SU-DHL-6 (cell line): ENCODE measurements around the gene RAB11A.

Experiments
- H2AFZ ChIP-seq: fragments of 200-600 bp; sonication (generic); 2 replicates; pipeline ENCODE4 v1.6.1; 2014; ENCODE audit warnings: low read depth, mild to moderate bottlenecking, moderate library complexity, mixed read lengths, antibody characterized with exemption, low read length; ENCODE audit not compliant: severe bottlenecking
- H3F3A ChIP-seq: fragments of 200-600 bp; shearing (Covaris generic); 2 replicates; pipeline ENCODE4 v1.6.0; 2016; ENCODE audit warnings: antibody characterized with exemption, mild to moderate bottlenecking; ENCODE audit not compliant: insufficient read depth
- H3K27ac ChIP-seq: fragments of 200-600 bp; sonication (generic); 2 replicates; pipeline ENCODE4 v1.5.1; 2016; ENCODE audit warnings: low read depth, mild to moderate bottlenecking, low read length, moderate library complexity, mixed read lengths
- H3K27me3 ChIP-seq: fragments of 200-600 bp; sonication (generic), shearing (Covaris generic); 2 replicates; pipeline ENCODE4 v1.6.0; 2014; ENCODE audit warnings: mild to moderate bottlenecking, low read length
- H3K36me3 ChIP-seq: fragments of 200-600 bp; sonication (generic); 2 replicates; pipeline ENCODE4 v1.6.1; 2014; ENCODE audit warnings: mild to moderate bottlenecking, low read length, mixed read lengths
- H3K4me2 ChIP-seq: fragments of 300-600, 200-600 bp; shearing (Covaris generic), sonication (generic); 2 replicates; pipeline ENCODE4 v1.6.0; 2014; ENCODE audit warnings: low read length, low read depth, mild to moderate bottlenecking; ENCODE audit not compliant: poor library complexity, severe bottlenecking
- H3K4me3 ChIP-seq: fragments of 200-600 bp; sonication (generic); 2 replicates; pipeline ENCODE4 v1.5.1; 2014; ENCODE audit warnings: antibody characterized with exemption, low read length, mild to moderate bottlenecking, mixed read lengths; ENCODE audit not compliant: insufficient read depth, poor library complexity, severe bottlenecking
- H3K79me2 ChIP-seq: fragments of 200-600 bp; sonication (generic); 2 replicates; pipeline ENCODE4 v1.6.1; 2014; ENCODE audit warnings: mild to moderate bottlenecking, low read length, moderate library complexity; ENCODE audit not compliant: insufficient read depth
- H3K9ac ChIP-seq: fragments of 200-600 bp; sonication (generic); 2 replicates; pipeline ENCODE4 v1.7.0; 2014; ENCODE audit warnings: mild to moderate bottlenecking, low read length
- H3K9me2 ChIP-seq: fragments of 200-600 bp; sonication (generic); replicated peaks from 2 replicates; pipeline ENCODE4 v1.6.1; 2014; ENCODE audit warnings: low read length; ENCODE audit not compliant: insufficient read depth
- H3K9me3 ChIP-seq: fragments of 200-600 bp; sonication (generic); 2 replicates; pipeline ENCODE4 v1.6.1; 2014; ENCODE audit warnings: low read length, mixed read lengths; ENCODE audit not compliant: insufficient read depth
- H4K20me1 ChIP-seq: fragments of 200-600 bp; sonication (generic); 2 replicates; pipeline ENCODE4 v1.6.1; 2014; ENCODE audit warnings: low read depth, mild to moderate bottlenecking, antibody characterized with exemption, low read length, moderate library complexity, mixed read lengths
- EZH2phosphoT487 ChIP-seq: fragments of 200-600 bp; sonication (generic), shearing (Covaris generic); conservative IDR thresholded peaks from 2 replicates; pipeline ENCODE4 v1.6.1; 2018; ENCODE audit warnings: mild to moderate bottlenecking, antibody characterized with exemption, low read length, moderate library complexity, mixed read lengths
- TF ChIP-seq, protein P1 (sequence below): fragments of 200-600 bp; sonication (generic); IDR thresholded peaks from one replicate; pipeline ENCODE4 v1.5.1; 2017; ENCODE audit warnings: antibody characterized with exemption, mild to moderate bottlenecking, low read length, moderate library complexity; ENCODE audit not compliant: insufficient read depth, poor library complexity, severe bottlenecking

Gene RAB11A

DNA sequence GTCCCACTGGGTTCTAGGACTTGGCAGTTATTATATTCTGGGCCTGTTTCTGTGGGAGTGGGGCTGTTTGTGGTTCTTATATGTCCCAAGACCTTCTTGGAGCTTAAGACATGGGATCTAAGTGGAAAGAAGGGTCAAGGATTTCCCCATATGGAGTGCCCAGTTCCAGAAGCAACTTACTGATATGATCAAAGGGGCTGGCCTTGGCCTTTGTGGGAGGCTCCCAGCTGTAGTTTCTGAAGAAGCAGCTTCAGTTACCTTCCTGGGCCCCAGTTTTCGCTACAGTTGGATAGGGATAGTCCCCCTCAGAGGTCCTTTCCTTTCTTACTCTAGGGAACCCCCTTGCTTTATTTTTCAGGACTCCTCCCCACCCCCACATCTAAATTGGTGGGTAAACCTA, 56.0 kb downstream of the RAB11A start:
- no peak overlapping the region for H2AFZ ChIP-seq
- no peaks in the 10 kb centered on the region for H3K36me3 ChIP-seq
- H3K4me3 ChIP-seq = no peak overlapping the region
- no peak overlapping the region for H3K4me2 ChIP-seq
- H3K27me3 ChIP-seq = no peaks in the 10 kb centered on the region
- no peaks in the 10 kb centered on the region for H3K9me2 ChIP-seq
- no peak overlapping the region for H3K27ac ChIP-seq
- H3K79me2 ChIP-seq = no peaks in the 10 kb centered on the region
- TF ChIP-seq EZH2phosphoT487 = no peak
- TF ChIP-seq, protein P1, sequence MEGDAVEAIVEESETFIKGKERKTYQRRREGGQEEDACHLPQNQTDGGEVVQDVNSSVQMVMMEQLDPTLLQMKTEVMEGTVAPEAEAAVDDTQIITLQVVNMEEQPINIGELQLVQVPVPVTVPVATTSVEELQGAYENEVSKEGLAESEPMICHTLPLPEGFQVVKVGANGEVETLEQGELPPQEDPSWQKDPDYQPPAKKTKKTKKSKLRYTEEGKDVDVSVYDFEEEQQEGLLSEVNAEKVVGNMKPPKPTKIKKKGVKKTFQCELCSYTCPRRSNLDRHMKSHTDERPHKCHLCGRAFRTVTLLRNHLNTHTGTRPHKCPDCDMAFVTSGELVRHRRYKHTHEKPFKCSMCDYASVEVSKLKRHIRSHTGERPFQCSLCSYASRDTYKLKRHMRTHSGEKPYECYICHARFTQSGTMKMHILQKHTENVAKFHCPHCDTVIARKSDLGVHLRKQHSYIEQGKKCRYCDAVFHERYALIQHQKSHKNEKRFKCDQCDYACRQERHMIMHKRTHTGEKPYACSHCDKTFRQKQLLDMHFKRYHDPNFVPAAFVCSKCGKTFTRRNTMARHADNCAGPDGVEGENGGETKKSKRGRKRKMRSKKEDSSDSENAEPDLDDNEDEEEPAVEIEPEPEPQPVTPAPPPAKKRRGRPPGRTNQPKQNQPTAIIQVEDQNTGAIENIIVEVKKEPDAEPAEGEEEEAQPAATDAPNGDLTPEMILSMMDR = no peak
- no peaks in the 10 kb centered on the region for H4K20me1 ChIP-seq
- H3F3A ChIP-seq = no peaks in the 10 kb centered on the region
- no peak overlapping the region for H3K9ac ChIP-seq
- H3K9me3 ChIP-seq = no peaks in the 10 kb centered on the region

GRCh38 chr15:65926459-65926858, 57.2 kb downstream of the RAB11A start:
- Histone ChIP-seq H4K20me1 (no peaks in the 10 kb centered on the region), H3K27ac (no peak overlapping the region), H3K36me3 (no peaks in the 10 kb centered on the region), H3K9ac (no peak overlapping the region), H3K4me3 (no peak overlapping the region), H3K4me2 (no peak overlapping the region), H2AFZ (no peak overlapping the region), H3K9me2 (no peaks in the 10 kb centered on the region), H3F3A (no peaks in the 10 kb centered on the region), H3K27me3 (no peaks in the 10 kb centered on the region), H3K9me3 (no peaks in the 10 kb centered on the region), H3K79me2 (no peaks in the 10 kb centered on the region)
- TF ChIP-seq, protein P1 = no peak
- no peak for TF ChIP-seq EZH2phosphoT487

GRCh38 chr15:65926899-65927298, 57.6 kb downstream of the RAB11A start:
- Histone ChIP-seq H3K36me3 (no peaks in the 10 kb centered on the region), H3K4me3 (no peak overlapping the region), H3K79me2 (no peaks in the 10 kb centered on the region), H3K27ac (no peak overlapping the region), H3K9me3 (no peaks in the 10 kb centered on the region), H2AFZ (no peak overlapping the region), H3K27me3 (no peaks in the 10 kb centered on the region), H3F3A (no peaks in the 10 kb centered on the region), H4K20me1 (no peaks in the 10 kb centered on the region), H3K9me2 (no peaks in the 10 kb centered on the region), H3K9ac (no peak overlapping the region), H3K4me2 (no peak overlapping the region)
- TF ChIP-seq, protein P1 = no peak
- TF ChIP-seq EZH2phosphoT487 = no peak
